Astrocyte (in vitro differentiated cells and primary cell): ENCODE results near the gene HAUS7. TPM values are rescaled to one million over a fixed set of nuclear protein-coding genes. Genes with fewer than 3 reads are reported as not detected.

Experiments used
- DNase-seq: peaks from one replicate; pipeline ENCODE4 v3.0.0-alpha.2; 2010; ENCODE audit warnings: low read depth
- FAIRE-seq: peaks from 2 replicates; lab custom pipeline; 2011; peaks lifted over from hg19 to GRCh38; lab: Jason Lieb, UNC
- H2AFZ ChIP-seq: 2 replicates; pipeline ENCODE4 v1.6.0; 2012; ENCODE audit warnings: low read depth, low read length, inconsistent platforms
- H3K27ac ChIP-seq: 2 replicates; pipeline ENCODE4 v1.5.1; 2011; ENCODE audit warnings: low read depth, low read length, inconsistent platforms
- H3K27me3 ChIP-seq: 2 replicates; pipeline ENCODE4 v1.6.0; 2011; ENCODE audit warnings: low read length, inconsistent platforms; ENCODE audit not compliant: insufficient read depth
- H3K36me3 ChIP-seq: 2 replicates; pipeline ENCODE4 v1.5.1; 2011; ENCODE audit warnings: low read length, inconsistent platforms; ENCODE audit not compliant: insufficient read depth
- H3K4me1 ChIP-seq: 2 replicates; pipeline ENCODE4 v1.5.1; 2011; ENCODE audit warnings: low read length, inconsistent platforms; ENCODE audit not compliant: insufficient read depth
- H3K4me2 ChIP-seq: 2 replicates; pipeline ENCODE4 v1.6.0; 2012; ENCODE audit warnings: low read length, inconsistent platforms
- H3K4me3 ChIP-seq: 2 replicates; pipeline ENCODE4 v1.5.1; 2011; ENCODE audit warnings: low read depth, mild to moderate bottlenecking, low read length, inconsistent platforms; ENCODE audit not compliant: insufficient read depth
- H3K79me2 ChIP-seq: 2 replicates; pipeline ENCODE4 v1.6.0; 2012; ENCODE audit warnings: mild to moderate bottlenecking, low read length, inconsistent platforms; ENCODE audit not compliant: insufficient read depth
- H3K9ac ChIP-seq: 2 replicates; pipeline ENCODE4 v1.6.0; 2012; ENCODE audit warnings: mild to moderate bottlenecking, low read length, inconsistent platforms
- H3K9me3 ChIP-seq: 2 replicates; pipeline ENCODE4 v1.5.1; 2012; ENCODE audit warnings: low read depth, mild to moderate bottlenecking, low read length, inconsistent platforms; ENCODE audit not compliant: insufficient read depth
- H4K20me1 ChIP-seq: 2 replicates; pipeline ENCODE4 v1.6.0; 2012; ENCODE audit warnings: low read length, inconsistent platforms; ENCODE audit not compliant: insufficient read depth
- H3K27ac Mint-ChIP-seq: one replicate; pipeline ENCODE4 v1.8.0; 2021; ENCODE audit warnings: mild to moderate bottlenecking, mixed read lengths; ENCODE audit not compliant: unreplicated experiment
- H3K27me3 Mint-ChIP-seq: one replicate; pipeline ENCODE4 v1.8.0; 2021; ENCODE audit warnings: low read depth, mixed read lengths; ENCODE audit not compliant: unreplicated experiment
- H3K36me3 Mint-ChIP-seq: one replicate; pipeline ENCODE4 v1.8.0; 2021; ENCODE audit warnings: low read depth, mixed read lengths; ENCODE audit not compliant: unreplicated experiment
- H3K4me1 Mint-ChIP-seq: one replicate; pipeline ENCODE4 v1.8.0; 2021; ENCODE audit warnings: low read depth, mixed read lengths; ENCODE audit not compliant: unreplicated experiment
- H3K4me3 Mint-ChIP-seq: one replicate; pipeline ENCODE4 v1.8.0; 2021; ENCODE audit warnings: mild to moderate bottlenecking, moderate library complexity, mixed read lengths; ENCODE audit not compliant: unreplicated experiment
- H3K9me3 Mint-ChIP-seq: one replicate; pipeline ENCODE4 v1.8.0; 2021; ENCODE audit warnings: mild to moderate bottlenecking, mixed read lengths; ENCODE audit not compliant: unreplicated experiment
- CTCF ChIP-seq: IDR thresholded peaks from 2 replicates; pipeline ENCODE4 v1.5.1; 2011; ENCODE audit warnings: low read depth, mild to moderate bottlenecking, inconsistent platforms, low read length, moderate library complexity; ENCODE audit not compliant: insufficient read depth
- EZH2 ChIP-seq: IDR thresholded peaks from 2 replicates; pipeline ENCODE4 v1.6.1; 2012; ENCODE audit warnings: mild to moderate bottlenecking, low read length, inconsistent platforms; ENCODE audit not compliant: insufficient read depth
- total RNA-seq: library from RNA; stranded (reverse); gene quantifications from 2 replicates; pipeline ENCODE4 v1.2.1, GENCODE V29; 2021

The HAUS7 gene
- total RNA-seq, 1 donor from 2014 or later = 12.1 TPM

- no peaks in the 10 kb centered on the region for H3K4me1 Mint-ChIP-seq
- no peak overlapping the region for H3K9ac ChIP-seq
- DNase-seq = no peak
- H3K36me3 ChIP-seq = no peaks in the 10 kb centered on the region
- H3K27me3 ChIP-seq = no peaks in the 10 kb centered on the region
- no peak overlapping the region for H3K4me2 ChIP-seq
- no peaks in the 10 kb centered on the region for H3K36me3 Mint-ChIP-seq
- H3K9me3 ChIP-seq = no peaks in the 10 kb centered on the region
- no peaks in the 10 kb centered on the region for H3K4me1 ChIP-seq
- H3K27ac Mint-ChIP-seq = no peak overlapping the region
- H3K27ac ChIP-seq = no peak overlapping the region
- H3K4me3 ChIP-seq = no peak overlapping the region
- no peak for FAIRE-seq
- no peak overlapping the region for H2AFZ ChIP-seq
- no peaks in the 10 kb centered on the region for H3K79me2 ChIP-seq
- H3K4me3 Mint-ChIP-seq = no peak overlapping the region
- peaks cover 8% of the 10 kb centered on the region for H3K27me3 Mint-ChIP-seq
- no peaks in the 10 kb centered on the region for H4K20me1 ChIP-seq
- TF ChIP-seq CTCF (no peak), EZH2 (no peak)
- no peaks in the 10 kb centered on the region for H3K9me3 Mint-ChIP-seq
These were observed 28.4 kb downstream of the HAUS7 start for GRCh38 chrX:153441981-153442380.

GRCh38 chrX:153441296-153441695 lies 29.1 kb downstream of the HAUS7 start:
- Histone ChIP-seq H3K27ac (no peak overlapping the region), H3K79me2 (no peaks in the 10 kb centered on the region), H3K4me3 (no peak overlapping the region), H3K9ac (no peak overlapping the region), H3K4me2 (no peak overlapping the region), H2AFZ (no peak overlapping the region), H4K20me1 (no peaks in the 10 kb centered on the region), H3K36me3 (no peaks in the 10 kb centered on the region), H3K4me1 (no peaks in the 10 kb centered on the region), H3K27me3 (no peaks in the 10 kb centered on the region), H3K9me3 (no peaks in the 10 kb centered on the region)
- no peaks in the 10 kb centered on the region for H3K9me3 Mint-ChIP-seq
- FAIRE-seq (no peak), DNase-seq (no peak)
- H3K36me3 Mint-ChIP-seq = no peaks in the 10 kb centered on the region
- H3K27me3 Mint-ChIP-seq = peaks cover 8% of the 10 kb centered on the region
- TF ChIP-seq EZH2 (no peak), CTCF (no peak)
- H3K27ac Mint-ChIP-seq = no peak overlapping the region
- H3K4me1 Mint-ChIP-seq = no peaks in the 10 kb centered on the region
- no peak overlapping the region for H3K4me3 Mint-ChIP-seq

- H3K27me3 Mint-ChIP-seq = peaks cover 8% of the 10 kb centered on the region
- no peaks in the 10 kb centered on the region for H3K4me1 ChIP-seq
- no peak overlapping the region for H3K27ac ChIP-seq
- TF ChIP-seq CTCF = no peak
- no peak for TF ChIP-seq EZH2
- H3K4me3 ChIP-seq = no peak overlapping the region
- H3K9me3 ChIP-seq = no peaks in the 10 kb centered on the region
- H3K4me3 Mint-ChIP-seq = no peak overlapping the region
- no peaks in the 10 kb centered on the region for H3K27me3 ChIP-seq
- no peaks in the 10 kb centered on the region for H3K9me3 Mint-ChIP-seq
- H3K36me3 ChIP-seq = no peaks in the 10 kb centered on the region
- no peaks in the 10 kb centered on the region for H3K79me2 ChIP-seq
- H4K20me1 ChIP-seq = no peaks in the 10 kb centered on the region
- no peak overlapping the region for H2AFZ ChIP-seq
- peak; percentile 13 for FAIRE-seq
- no peak overlapping the region for H3K27ac Mint-ChIP-seq
- H3K4me1 Mint-ChIP-seq = no peaks in the 10 kb centered on the region
- DNase-seq = no peak
- no peak overlapping the region for H3K9ac ChIP-seq
- H3K36me3 Mint-ChIP-seq = no peaks in the 10 kb centered on the region
- no peak overlapping the region for H3K4me2 ChIP-seq
These were observed 29.7 kb downstream of the HAUS7 start for GRCh38 chrX:153440556-153441135.
